ENCODE measurements around the gene WDR27. TPM values are rescaled to one million over a fixed set of nuclear protein-coding genes. Genes with fewer than 3 reads are reported as not detected.
"Not testable (repeated sequence)": the region's sequence is repeated elsewhere in the genome, so short reads cannot be mapped to it uniquely, and the experiment has no call there.

Gene WDR27
- total and polyA plus RNA-seq, 2 experiments from 2014 or later: 27.7 to 29.7 TPM

DNA sequence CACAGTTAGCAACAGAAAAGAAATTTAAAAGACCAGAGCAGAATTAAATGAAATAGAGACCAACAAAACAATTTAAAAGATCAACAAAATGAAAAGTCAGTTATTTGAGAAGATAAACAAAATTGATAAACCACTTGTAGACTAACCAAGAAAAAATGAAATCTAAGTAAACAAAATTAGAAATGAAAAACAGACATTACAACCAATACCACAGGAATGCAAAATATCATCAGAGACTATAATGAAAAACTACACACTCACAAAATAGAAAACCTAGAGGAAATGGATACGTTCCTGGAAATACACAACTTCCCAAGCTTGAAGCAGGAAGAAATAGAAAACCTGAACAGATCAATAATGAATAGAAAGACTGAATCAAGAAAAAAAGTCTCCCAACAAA lies 97.8 kb downstream of the WDR27 start:
- no peak overlapping the region for H2AFZ ChIP-seq
- H3K36me3 ChIP-seq (replicated peaks; ENCODE audit: insufficient read depth, low read depth): no peaks in the 10 kb centered on the region
- TF ChIP-seq EZH2 (IDR thresholded peaks at IDR 0.05; ENCODE audit: borderline replicate concordance) (no peak), EZH2phosphoT487 (IDR thresholded peaks at IDR 0.05; ENCODE audit: low read depth, severe bottlenecking, unreplicated experiment) (no peak)
- TF ChIP-seq, protein P1, sequence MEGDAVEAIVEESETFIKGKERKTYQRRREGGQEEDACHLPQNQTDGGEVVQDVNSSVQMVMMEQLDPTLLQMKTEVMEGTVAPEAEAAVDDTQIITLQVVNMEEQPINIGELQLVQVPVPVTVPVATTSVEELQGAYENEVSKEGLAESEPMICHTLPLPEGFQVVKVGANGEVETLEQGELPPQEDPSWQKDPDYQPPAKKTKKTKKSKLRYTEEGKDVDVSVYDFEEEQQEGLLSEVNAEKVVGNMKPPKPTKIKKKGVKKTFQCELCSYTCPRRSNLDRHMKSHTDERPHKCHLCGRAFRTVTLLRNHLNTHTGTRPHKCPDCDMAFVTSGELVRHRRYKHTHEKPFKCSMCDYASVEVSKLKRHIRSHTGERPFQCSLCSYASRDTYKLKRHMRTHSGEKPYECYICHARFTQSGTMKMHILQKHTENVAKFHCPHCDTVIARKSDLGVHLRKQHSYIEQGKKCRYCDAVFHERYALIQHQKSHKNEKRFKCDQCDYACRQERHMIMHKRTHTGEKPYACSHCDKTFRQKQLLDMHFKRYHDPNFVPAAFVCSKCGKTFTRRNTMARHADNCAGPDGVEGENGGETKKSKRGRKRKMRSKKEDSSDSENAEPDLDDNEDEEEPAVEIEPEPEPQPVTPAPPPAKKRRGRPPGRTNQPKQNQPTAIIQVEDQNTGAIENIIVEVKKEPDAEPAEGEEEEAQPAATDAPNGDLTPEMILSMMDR (IDR thresholded peaks at IDR 0.05; ENCODE audit: poor library complexity): no peak
- no peaks in the 10 kb centered on the region for H3K9me2 ChIP-seq (replicated peaks; ENCODE audit: insufficient read depth)
- H3K4me2 ChIP-seq: no peak overlapping the region
- H3K4me1 ChIP-seq (ENCODE audit: insufficient read depth): no peaks in the 10 kb centered on the region
- H3K27ac ChIP-seq: no peak overlapping the region
- H3K79me2 ChIP-seq: no peaks in the 10 kb centered on the region
- H4K20me1 ChIP-seq (ENCODE audit: insufficient read depth, poor library complexity, severe bottlenecking): no peaks in the 10 kb centered on the region
- DNase-seq (ENCODE audit: low spot score): no peak
- 87% methylated on average over 1 of the region's 1 CpG for WGBS (ENCODE audit: low lambda C conversion rate, missing lambda C conversion rate)
- no peak overlapping the region for H3K4me3 ChIP-seq
- no peaks in the 10 kb centered on the region for H3K9me3 ChIP-seq (ENCODE audit: low read depth)
- H3K27me3 ChIP-seq: no peaks in the 10 kb centered on the region

DNA sequence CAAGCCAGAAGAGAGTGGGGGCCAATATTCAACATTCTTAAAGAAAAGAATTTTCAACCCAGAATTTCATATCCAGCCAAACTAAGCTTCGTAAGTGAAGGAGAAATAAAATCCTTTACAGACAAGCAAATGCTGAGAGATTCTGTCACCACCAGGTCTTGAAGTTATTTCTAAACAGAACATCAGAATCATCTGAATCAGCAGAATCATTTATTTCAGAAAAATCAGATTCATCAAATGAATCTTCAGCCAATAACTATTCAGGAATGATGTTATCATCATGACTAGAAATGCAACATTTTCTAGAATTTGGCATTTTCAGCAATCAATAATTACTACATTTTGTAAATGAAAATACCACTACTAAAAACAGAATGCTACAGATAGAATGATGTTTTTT lies 100.7 kb downstream of the WDR27 start:
- not testable (repeated sequence) for H3K9me3 ChIP-seq (ENCODE audit: low read depth); H3K4me2 ChIP-seq; DNase-seq (ENCODE audit: low spot score); H3K4me1 ChIP-seq (ENCODE audit: insufficient read depth); H4K20me1 ChIP-seq (ENCODE audit: insufficient read depth, poor library complexity, severe bottlenecking); H3K9me2 ChIP-seq (replicated peaks; ENCODE audit: insufficient read depth); H3K4me3 ChIP-seq; H3K27me3 ChIP-seq; H2AFZ ChIP-seq; H3K27ac ChIP-seq; H3K79me2 ChIP-seq; H3K36me3 ChIP-seq (replicated peaks; ENCODE audit: insufficient read depth, low read depth)
- 87% methylated on average over 1 of the region's 1 CpG for WGBS (ENCODE audit: low lambda C conversion rate, missing lambda C conversion rate)

DNA sequence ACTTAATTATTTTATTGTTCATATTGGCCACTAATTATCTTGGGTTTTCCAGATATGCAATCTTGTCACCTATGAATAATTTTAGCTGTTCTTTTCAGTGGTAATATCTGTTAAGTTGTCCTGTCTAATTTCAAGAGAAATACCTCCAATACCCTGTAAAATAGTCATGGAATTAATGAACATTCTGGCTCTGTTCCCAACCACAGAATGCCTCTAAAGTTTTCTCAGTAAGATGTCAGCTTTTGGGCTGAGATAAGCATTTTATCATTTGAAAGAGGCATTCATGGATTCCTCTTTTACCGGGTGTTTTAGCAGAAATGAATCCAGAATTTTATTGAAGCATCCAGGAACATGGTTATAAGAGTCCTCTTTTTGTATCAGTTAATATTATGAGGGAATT lies 109.3 kb downstream of the WDR27 start:
- H3K4me3 ChIP-seq: no peak overlapping the region
- TF ChIP-seq, protein P1 (IDR thresholded peaks at IDR 0.05; ENCODE audit: poor library complexity): no peak
- no peak for TF ChIP-seq EZH2phosphoT487 (IDR thresholded peaks at IDR 0.05; ENCODE audit: low read depth, severe bottlenecking, unreplicated experiment)
- no peaks in the 10 kb centered on the region for H3K79me2 ChIP-seq
- H3K9me2 ChIP-seq (replicated peaks; ENCODE audit: insufficient read depth): no peaks in the 10 kb centered on the region
- no peaks in the 10 kb centered on the region for H4K20me1 ChIP-seq (ENCODE audit: insufficient read depth, poor library complexity, severe bottlenecking)
- no peaks in the 10 kb centered on the region for H3K27me3 ChIP-seq
- H3K27ac ChIP-seq: no peak overlapping the region
- no peak for DNase-seq (ENCODE audit: low spot score)
- 65% methylated on average over 1 of the region's 1 CpG for WGBS (ENCODE audit: low lambda C conversion rate, missing lambda C conversion rate)
- no peaks in the 10 kb centered on the region for H3K36me3 ChIP-seq (replicated peaks; ENCODE audit: insufficient read depth, low read depth)
- H3K9me3 ChIP-seq (ENCODE audit: low read depth): no peaks in the 10 kb centered on the region
- H2AFZ ChIP-seq: no peak overlapping the region
- H3K4me1 ChIP-seq (ENCODE audit: insufficient read depth): no peaks in the 10 kb centered on the region
- H3K4me2 ChIP-seq: no peak overlapping the region

DNA sequence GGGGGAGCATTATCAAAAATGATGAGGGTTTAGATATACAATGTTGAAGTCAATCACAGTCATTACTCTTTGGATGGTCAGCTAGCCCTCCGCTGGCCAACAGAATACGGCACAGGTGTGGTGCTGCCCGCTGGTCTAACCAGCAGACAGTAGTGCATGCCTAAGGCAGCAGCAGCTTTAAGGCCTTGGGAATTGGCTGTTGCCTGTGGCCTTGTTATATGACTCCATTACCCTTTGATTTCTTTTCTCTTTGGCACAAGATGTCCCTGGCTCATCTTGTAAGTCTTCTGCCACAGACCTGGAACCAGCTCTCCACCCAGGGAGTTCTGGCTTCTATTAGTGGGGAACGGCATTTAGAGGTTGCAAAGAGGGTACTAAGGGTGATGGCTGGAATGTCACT lies 110.2 kb downstream of the WDR27 start:
- DNase-seq (ENCODE audit: low spot score): no peak
- no peaks in the 10 kb centered on the region for H3K4me1 ChIP-seq (ENCODE audit: insufficient read depth)
- H3K27me3 ChIP-seq: no peaks in the 10 kb centered on the region
- H3K9me2 ChIP-seq (replicated peaks; ENCODE audit: insufficient read depth): no peaks in the 10 kb centered on the region
- no peak overlapping the region for H3K27ac ChIP-seq
- H3K4me2 ChIP-seq: no peak overlapping the region
- no peak overlapping the region for H3K4me3 ChIP-seq
- no peaks in the 10 kb centered on the region for H3K36me3 ChIP-seq (replicated peaks; ENCODE audit: insufficient read depth, low read depth)
- H2AFZ ChIP-seq: no peak overlapping the region
- H3K79me2 ChIP-seq: no peaks in the 10 kb centered on the region
- H4K20me1 ChIP-seq (ENCODE audit: insufficient read depth, poor library complexity, severe bottlenecking): no peaks in the 10 kb centered on the region
- no peaks in the 10 kb centered on the region for H3K9me3 ChIP-seq (ENCODE audit: low read depth)
- TF ChIP-seq, protein P1 (IDR thresholded peaks at IDR 0.05; ENCODE audit: poor library complexity): no peak
- TF ChIP-seq EZH2phosphoT487 (IDR thresholded peaks at IDR 0.05; ENCODE audit: low read depth, severe bottlenecking, unreplicated experiment) (no peak), EZH2 (IDR thresholded peaks at IDR 0.05; ENCODE audit: borderline replicate concordance) (no peak)
- 85% methylated on average over 4 of the region's 4 CpGs for WGBS (ENCODE audit: low lambda C conversion rate, missing lambda C conversion rate)
